Activated CD4-positive, alpha-beta T cell treated with anti-CD3 and anti-CD28 coated beads, Interleukin-2, amount 50 U/mL, for 48 hours (primary cell): ENCODE data around the gene ZMIZ1.

ENCODE experiments used
- DNase-seq, 2 experiments: peaks; one replicate each; pipeline ENCODE4 v3.0.0-alpha.2; 2020

ZMIZ1 gene

GRCh38 chr10:79125092-79125491 is 56.3 kb downstream of the ZMIZ1 start:
- no peak for DNase-seq

GRCh38 chr10:79126351-79127080 is 57.8 kb downstream of the ZMIZ1 start:
- DNase-seq, result no peak

GRCh38 chr10:79127151-79127961 is 58.6 kb downstream of the ZMIZ1 start:
- DNase-seq, result no peak

GRCh38 chr10:79128241-79128922 is 59.6 kb downstream of the ZMIZ1 start:
- no peak for DNase-seq

GRCh38 chr10:79128923-79129305 is 60.1 kb downstream of the ZMIZ1 start:
- DNase-seq, result no peak

- DNase-seq, result no peak
These were observed 60.7 kb downstream of the ZMIZ1 start for GRCh38 chr10:79129361-79129997.

- no peak for DNase-seq
These were observed 61.5 kb downstream of the ZMIZ1 start for GRCh38 chr10:79130255-79130654.

- no peak for DNase-seq
These were observed 62.1 kb downstream of the ZMIZ1 start for GRCh38 chr10:79130846-79131245.

GRCh38 chr10:79131836-79132631 is 63.3 kb downstream of the ZMIZ1 start:
- DNase-seq, result no peak

- DNase-seq, result no peak
These were observed 64.1 kb downstream of the ZMIZ1 start for GRCh38 chr10:79132681-79133381.

GRCh38 chr10:79133416-79133815 is 64.7 kb downstream of the ZMIZ1 start:
- DNase-seq, result no peak

- DNase-seq, result no peak
These were observed 67.0 kb downstream of the ZMIZ1 start for GRCh38 chr10:79135790-79136189.

GRCh38 chr10:79136236-79137005 is 67.7 kb downstream of the ZMIZ1 start:
- no peak for DNase-seq

GRCh38 chr10:79137300-79137756 is 68.6 kb downstream of the ZMIZ1 start:
- peak in 1 of 2 experiments; percentile 11 for DNase-seq

- DNase-seq, result peak; percentile 45 to 54
These were observed 69.1 kb downstream of the ZMIZ1 start for GRCh38 chr10:79137826-79138225.

- no peak for DNase-seq
These were observed 69.8 kb downstream of the ZMIZ1 start for GRCh38 chr10:79138449-79139123.

- DNase-seq, result no peak
These were observed 70.5 kb downstream of the ZMIZ1 start for GRCh38 chr10:79139124-79139835.

GRCh38 chr10:79140085-79140793 is 71.5 kb downstream of the ZMIZ1 start:
- no peak for DNase-seq

- no peak for DNase-seq
These were observed 72.1 kb downstream of the ZMIZ1 start for GRCh38 chr10:79140855-79141254.
